Left renal cortex interstitium (tissue), 4 donors: Measurements from ENCODE around the gene TMEM178B. TPM values are rescaled to one million over a fixed set of nuclear protein-coding genes. Genes with fewer than 3 reads are reported as not detected.
A peak's percentile ranks its signal among the peaks of the same experiment; 100 is the strongest.

Experiments used
- DNase-seq, 4 donors: peaks; one replicate each; pipeline ENCODE4 v3.0.0-alpha.2; 2013; ENCODE audit warnings: low read depth in 4 of 4, low spot score in 2 of 4, missing footprints in 1 of 4
- polyA plus RNA-seq, 4 donors: library from polyadenylated mRNA; unstranded; fragments of 120-200 nt; gene quantifications; one replicate each; pipeline ENCODE4 v1.2.1, GENCODE V29; 2013; ENCODE audit not compliant: insufficient read length in 4 of 4

Gene TMEM178B
- polyA plus RNA-seq, 4 donors: 0.26 to 0.55 (median 0.34) TPM

- no peak for DNase-seq
Measured at GRCh38 chr7:141210862-141211261, 137.0 kb downstream of the TMEM178B start.

GRCh38 chr7:141213226-141213625 is 139.4 kb downstream of the TMEM178B start:
- no peak for DNase-seq

GRCh38 chr7:141217938-141218337 is 144.1 kb downstream of the TMEM178B start:
- no peak for DNase-seq

GRCh38 chr7:141218941-141219340 is 145.1 kb downstream of the TMEM178B start:
- no peak for DNase-seq

- DNase-seq: no peak
Measured at GRCh38 chr7:141220263-141220880, 146.5 kb downstream of the TMEM178B start.

GRCh38 chr7:141221007-141221612 is 147.2 kb downstream of the TMEM178B start:
- peak in 2 of 4 donors; percentile 4 to 51 for DNase-seq

- DNase-seq: no peak
Measured at GRCh38 chr7:141225916-141226618, 152.2 kb downstream of the TMEM178B start.

GRCh38 chr7:141227454-141227853 is 153.6 kb downstream of the TMEM178B start:
- DNase-seq: no peak

GRCh38 chr7:141228482-141228881 is 154.6 kb downstream of the TMEM178B start:
- no peak for DNase-seq

GRCh38 chr7:141231018-141231792 is 157.3 kb downstream of the TMEM178B start:
- DNase-seq: peak in 1 of 4 donors; percentile 2

GRCh38 chr7:141232286-141233051 is 158.6 kb downstream of the TMEM178B start:
- DNase-seq: no peak

- no peak for DNase-seq
Measured at GRCh38 chr7:141234335-141235105, 160.7 kb downstream of the TMEM178B start.

GRCh38 chr7:141235656-141236055 is 161.8 kb downstream of the TMEM178B start:
- no peak for DNase-seq

GRCh38 chr7:141238596-141239243 is 164.9 kb downstream of the TMEM178B start:
- DNase-seq: no peak

- no peak for DNase-seq
Measured at GRCh38 chr7:141239661-141240060, 165.8 kb downstream of the TMEM178B start.

GRCh38 chr7:141242568-141242967 is 168.7 kb downstream of the TMEM178B start:
- DNase-seq: no peak

GRCh38 chr7:141243368-141243767 is 169.5 kb downstream of the TMEM178B start:
- DNase-seq: no peak

GRCh38 chr7:141244435-141244834 is 170.6 kb downstream of the TMEM178B start:
- DNase-seq: no peak

- DNase-seq: no peak
Measured at GRCh38 chr7:141246426-141246825, 172.6 kb downstream of the TMEM178B start.
